SK-N-SH treated with all-trans-retinoic acid at 6 μM for 48 hours (cell line): ENCODE data around the gene HIVEP3.

Experiments used
- ATAC-seq: fragments of 200-7000 bp; cut with Tn5 transposase; 3 replicates; pipeline ENCODE4 v1.9.1; 2020; ENCODE audit warnings: mild to moderate bottlenecking, moderate library complexity
- ARNTL ChIP-seq: fragments of 450-650 bp; formaldehyde crosslinking; IDR thresholded peaks from 2 replicates; pipeline ENCODE4 v1.5.0; 2020; ENCODE audit warnings: low read depth, mild to moderate bottlenecking, moderate library complexity, borderline replicate concordance
- BACH2 ChIP-seq: fragments of 250-450 bp; sonication (Bioruptor Pico); IDR thresholded peaks from 2 replicates; pipeline ENCODE4 v1.9.0; 2021; ENCODE audit warnings: mild to moderate bottlenecking, borderline replicate concordance
- CSDC2 ChIP-seq: fragments of 250-450 bp; sonication (Bioruptor Pico); IDR thresholded peaks from 2 replicates; pipeline ENCODE4 v1.5.0; 2020; ENCODE audit warnings: mild to moderate bottlenecking, moderate library complexity
- CSRNP3 ChIP-seq: fragments of 250-450 bp; sonication (Bioruptor Pico); IDR thresholded peaks from 2 replicates; pipeline ENCODE4 v1.5.1; 2021; ENCODE audit warnings: mild to moderate bottlenecking, moderate library complexity
- ESRRG ChIP-seq: fragments of 250-450 bp; sonication (Bioruptor Pico); IDR thresholded peaks from 2 replicates; pipeline ENCODE4 v1.6.1; 2021; ENCODE audit warnings: mild to moderate bottlenecking
- GLIS3 ChIP-seq: fragments of 250-450 bp; sonication (Bioruptor Pico); IDR thresholded peaks from 2 replicates; pipeline ENCODE4 v1.5.0; 2020; ENCODE audit warnings: mild to moderate bottlenecking, moderate library complexity
- ISL1 ChIP-seq: fragments of 250-450 bp; sonication (Bioruptor Pico); IDR thresholded peaks from 2 replicates; pipeline ENCODE4 v2.1.2; 2022; ENCODE audit warnings: mild to moderate bottlenecking, moderate library complexity
- OSR1 ChIP-seq: fragments of 250-450 bp; sonication (Bioruptor Pico); IDR thresholded peaks from 2 replicates; pipeline ENCODE4 v1.8.0; 2022; ENCODE audit warnings: moderate library complexity, mild to moderate bottlenecking, inconsistent platforms
- PATZ1 ChIP-seq: fragments of 250-450 bp; sonication (Bioruptor Pico); IDR thresholded peaks from 2 replicates; pipeline ENCODE4 v1.8.0; 2020; ENCODE audit warnings: mild to moderate bottlenecking, moderate library complexity, borderline replicate concordance
- PPARA ChIP-seq: fragments of 250-450 bp; sonication (Bioruptor Pico); IDR thresholded peaks from 2 replicates; pipeline ENCODE4 v1.5.0; 2020; ENCODE audit warnings: mild to moderate bottlenecking, borderline replicate concordance
- RARB ChIP-seq: fragments of 250-450 bp; sonication (Bioruptor Pico); IDR thresholded peaks from 2 replicates; pipeline ENCODE4 v1.8.0; 2021; ENCODE audit warnings: mild to moderate bottlenecking, moderate library complexity
- SNAI2 ChIP-seq: fragments of 250-450 bp; sonication (Bioruptor Pico); IDR thresholded peaks from 2 replicates; pipeline ENCODE4 v1.5.0; 2020; ENCODE audit warnings: mild to moderate bottlenecking, moderate library complexity
- TCF4 ChIP-seq: fragments of 250-450 bp; sonication (Bioruptor Pico); IDR thresholded peaks from 2 replicates; pipeline ENCODE4 v1.8.0; 2021; ENCODE audit warnings: mild to moderate bottlenecking, moderate library complexity, borderline replicate concordance
- TOX ChIP-seq: fragments of 250-450 bp; sonication (Bioruptor Pico); IDR thresholded peaks from 2 replicates; pipeline ENCODE4 v1.8.0; 2021; ENCODE audit warnings: mild to moderate bottlenecking, moderate library complexity, borderline replicate concordance
- ZC3H10 ChIP-seq: fragments of 250-450 bp; sonication (Bioruptor Pico); IDR thresholded peaks from 2 replicates; pipeline ENCODE4 v1.5.1; 2021; ENCODE audit warnings: mild to moderate bottlenecking, moderate library complexity
- ZFP3 ChIP-seq: fragments of 250-450 bp; sonication (Bioruptor Pico); IDR thresholded peaks from 2 replicates; pipeline ENCODE4 v1.5.0; 2020; ENCODE audit warnings: mild to moderate bottlenecking, moderate library complexity
- ZFP30 ChIP-seq: fragments of 450-650 bp; formaldehyde crosslinking; IDR thresholded peaks from 2 replicates; pipeline ENCODE4 v1.5.0; 2022; ENCODE audit warnings: mild to moderate bottlenecking, moderate library complexity
- ZNF565 ChIP-seq: fragments of 450-650 bp; formaldehyde crosslinking; conservative IDR thresholded peaks from 2 replicates; pipeline ENCODE4 v1.5.0; 2020; ENCODE audit warnings: low read depth, mild to moderate bottlenecking, moderate library complexity
- ZNF70 ChIP-seq: fragments of 450-650 bp; formaldehyde crosslinking; IDR thresholded peaks from 2 replicates; pipeline ENCODE4 v1.5.0; 2020; ENCODE audit warnings: mild to moderate bottlenecking, moderate library complexity
- ZNF8 ChIP-seq: fragments of 450-650 bp; formaldehyde crosslinking; IDR thresholded peaks from 2 replicates; pipeline ENCODE4 v1.5.0; 2020; ENCODE audit warnings: mild to moderate bottlenecking, moderate library complexity
- TF ChIP-seq, protein P1 (sequence below): fragments of 250-450 bp; sonication (Bioruptor Pico); IDR thresholded peaks from 2 replicates; pipeline ENCODE4 v1.8.0; 2021; ENCODE audit warnings: low read depth, mild to moderate bottlenecking, moderate library complexity, borderline replicate concordance
- TF ChIP-seq, protein P2 (sequence below): fragments of 250-450 bp; sonication (Bioruptor Pico); IDR thresholded peaks from 2 replicates; pipeline ENCODE4 v1.5.1; 2020; ENCODE audit warnings: low read depth, mild to moderate bottlenecking, moderate library complexity

HIVEP3 gene

GRCh38 chr1:41918450-41919043 lies at the start of gene HIVEP3:
TSS of gene HIVEP3 (minus strand) at chr1:41918922.
- ATAC-seq = peak; percentile 56
- TF ChIP-seq SNAI2 (no peak), CSDC2 (no peak), RARB (no peak), TCF4 (CRISPR knock-in tag) (no peak), ZNF8 (CRISPR knock-in tag) (no peak), PATZ1 (no peak), ZFP3 (no peak), ZFP30 (CRISPR knock-in tag) (no peak)

DNA sequence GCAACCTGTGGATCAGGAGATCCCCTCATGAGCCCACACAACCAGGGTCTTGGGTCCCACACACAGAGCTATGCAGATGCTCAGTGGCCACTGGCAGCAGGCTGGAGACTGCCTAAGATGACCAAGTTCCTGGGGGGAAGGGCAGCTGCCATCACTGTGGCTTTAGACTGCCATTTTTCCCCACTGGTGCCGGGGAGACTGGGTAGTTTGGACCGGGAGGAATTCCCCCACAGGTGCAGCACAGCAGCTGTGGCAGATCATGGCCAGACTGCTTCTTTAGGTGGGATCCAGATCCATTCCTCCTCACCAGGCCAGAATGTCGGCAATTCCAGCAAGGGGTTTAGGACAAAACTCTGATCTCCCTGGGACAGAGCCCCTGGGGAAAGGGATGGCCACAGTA lies 45.7 kb upstream of the HIVEP3 start:
- ATAC-seq = no peak
- TF ChIP-seq ZNF70 (CRISPR knock-in tag) (no peak), BACH2 (CRISPR knock-in tag) (no peak), ZNF8 (CRISPR knock-in tag) (no peak), PPARA (no peak), CSDC2 (no peak), ZFP30 (CRISPR knock-in tag) (no peak), GLIS3 (no peak), ISL1 (CRISPR knock-in tag) (no peak), ZFP3 (no peak)
- TF ChIP-seq, protein P1, sequence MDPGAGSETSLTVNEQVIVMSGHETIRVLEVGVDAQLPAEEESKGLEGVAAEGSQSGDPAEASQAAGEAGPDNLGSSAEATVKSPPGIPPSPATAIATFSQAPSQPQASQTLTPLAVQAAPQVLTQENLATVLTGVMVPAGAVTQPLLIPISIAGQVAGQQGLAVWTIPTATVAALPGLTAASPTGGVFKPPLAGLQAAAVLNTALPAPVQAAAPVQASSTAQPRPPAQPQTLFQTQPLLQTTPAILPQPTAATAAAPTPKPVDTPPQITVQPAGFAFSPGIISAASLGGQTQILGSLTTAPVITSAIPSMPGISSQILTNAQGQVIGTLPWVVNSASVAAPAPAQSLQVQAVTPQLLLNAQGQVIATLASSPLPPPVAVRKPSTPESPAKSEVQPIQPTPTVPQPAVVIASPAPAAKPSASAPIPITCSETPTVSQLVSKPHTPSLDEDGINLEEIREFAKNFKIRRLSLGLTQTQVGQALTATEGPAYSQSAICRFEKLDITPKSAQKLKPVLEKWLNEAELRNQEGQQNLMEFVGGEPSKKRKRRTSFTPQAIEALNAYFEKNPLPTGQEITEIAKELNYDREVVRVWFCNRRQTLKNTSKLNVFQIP = no peak

DNA sequence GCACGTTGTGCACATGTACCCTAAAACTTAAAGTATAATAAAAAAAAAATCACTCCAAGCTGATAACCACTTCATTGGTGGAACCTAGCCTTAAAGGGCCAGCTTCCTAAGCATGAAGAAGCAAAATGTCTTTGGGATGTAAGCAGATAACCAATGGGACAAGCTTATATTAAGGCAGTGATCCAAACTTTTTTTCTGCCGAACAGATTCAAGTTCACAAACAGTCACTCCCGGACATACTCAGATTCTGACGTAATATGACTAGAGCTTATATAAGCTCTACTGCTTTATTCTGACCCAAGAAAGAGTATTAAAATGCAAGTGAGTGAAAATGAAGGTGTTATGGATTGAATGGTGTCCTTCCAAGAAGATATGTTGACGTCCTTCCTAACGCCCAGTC lies 44.9 kb upstream of the HIVEP3 start:
- no peak for TF ChIP-seq ZNF70 (CRISPR knock-in tag)
- TF ChIP-seq, protein P1 = no peak
- no peak for TF ChIP-seq ZNF565
- TF ChIP-seq, protein P2, sequence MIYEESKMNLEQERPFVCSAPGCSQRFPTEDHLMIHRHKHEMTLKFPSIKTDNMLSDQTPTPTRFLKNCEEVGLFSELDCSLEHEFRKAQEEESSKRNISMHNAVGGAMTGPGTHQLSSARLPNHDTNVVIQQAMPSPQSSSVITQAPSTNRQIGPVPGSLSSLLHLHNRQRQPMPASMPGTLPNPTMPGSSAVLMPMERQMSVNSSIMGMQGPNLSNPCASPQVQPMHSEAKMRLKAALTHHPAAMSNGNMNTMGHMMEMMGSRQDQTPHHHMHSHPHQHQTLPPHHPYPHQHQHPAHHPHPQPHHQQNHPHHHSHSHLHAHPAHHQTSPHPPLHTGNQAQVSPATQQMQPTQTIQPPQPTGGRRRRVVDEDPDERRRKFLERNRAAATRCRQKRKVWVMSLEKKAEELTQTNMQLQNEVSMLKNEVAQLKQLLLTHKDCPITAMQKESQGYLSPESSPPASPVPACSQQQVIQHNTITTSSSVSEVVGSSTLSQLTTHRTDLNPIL (CRISPR knock-in tag) = no peak
- no peak for TF ChIP-seq GLIS3
- no peak for TF ChIP-seq SNAI2
- TF ChIP-seq TOX (CRISPR knock-in tag) = no peak
- no peak for TF ChIP-seq PATZ1
- no peak for TF ChIP-seq CSRNP3
- no peak for TF ChIP-seq PPARA
- TF ChIP-seq ZFP30 (CRISPR knock-in tag) = no peak
- no peak for TF ChIP-seq CSDC2
- TF ChIP-seq BACH2 (CRISPR knock-in tag) = no peak
- TF ChIP-seq, all 23 proteins: peak for 0
- ATAC-seq = no peak

DNA sequence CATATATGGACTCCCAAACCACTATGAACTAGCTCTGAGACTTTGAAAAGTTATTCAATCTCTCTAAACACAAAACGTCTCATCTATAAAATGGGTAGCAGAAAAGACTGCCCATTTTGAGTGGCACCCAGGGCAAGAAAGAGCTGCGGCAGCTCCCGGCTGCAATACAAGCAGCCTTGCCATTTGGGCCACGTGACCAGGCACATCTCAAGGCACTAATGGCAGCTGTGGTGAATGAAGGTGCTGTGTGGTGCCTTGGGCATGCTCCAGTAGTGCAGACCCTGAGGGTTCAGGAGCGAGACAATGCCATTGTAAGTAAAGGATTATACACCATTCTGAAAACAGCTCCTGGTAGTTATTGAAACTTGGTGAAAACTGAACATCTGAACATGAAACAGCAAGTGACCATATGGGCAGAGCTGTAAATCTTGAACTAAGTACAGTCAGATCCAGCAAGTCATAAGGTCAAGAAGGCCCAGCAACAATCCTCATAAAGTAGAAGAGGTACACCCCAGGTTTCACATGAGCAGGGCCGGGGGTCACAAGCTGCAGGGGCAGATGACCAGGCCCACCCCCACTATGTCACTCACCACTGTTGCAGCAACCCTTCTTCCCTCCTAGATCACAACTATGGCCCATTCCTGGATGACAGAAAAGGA lies 39.4 kb upstream of the HIVEP3 start:
- no peak for ATAC-seq
- TF ChIP-seq ZC3H10 (CRISPR knock-in tag) (no peak), CSRNP3 (no peak), BACH2 (CRISPR knock-in tag) (no peak), OSR1 (CRISPR knock-in tag) (no peak), TOX (CRISPR knock-in tag) (no peak), PPARA (no peak), ESRRG (CRISPR knock-in tag) (no peak), GLIS3 (no peak), ARNTL (CRISPR knock-in tag) (no peak), ZNF70 (CRISPR knock-in tag) (no peak), SNAI2 (no peak), RARB (no peak)
- TF ChIP-seq, protein P2 (CRISPR knock-in tag) = no peak
